Suprapubic skin (tissue), 4 donors: Measurements from ENCODE around the gene KLHL25. TPM values are rescaled to one million over a fixed set of nuclear protein-coding genes. Genes with fewer than 3 reads are reported as not detected.

ENCODE experiments used
- DNase-seq, 2 donors: peaks; one replicate each; pipeline ENCODE4 v3.0.0-alpha.2; 2019; ENCODE audit warnings: low spot score in 2 of 2
- H3K27ac ChIP-seq: fragments of 200-600 bp; sonication (generic); one replicate; pipeline ENCODE4 v1.5.1; 2019
- H3K27me3 ChIP-seq: fragments of 200-600 bp; sonication (generic); one replicate; pipeline ENCODE4 v1.5.1; 2019
- H3K36me3 ChIP-seq: fragments of 200-600 bp; sonication (generic); one replicate; pipeline ENCODE4 v1.5.1; 2019
- H3K4me1 ChIP-seq: fragments of 200-600 bp; sonication (generic); one replicate; pipeline ENCODE4 v1.5.1; 2019
- H3K4me3 ChIP-seq: fragments of 200-600 bp; sonication (generic); one replicate; pipeline ENCODE4 v1.5.1; 2019; ENCODE audit warnings: mild to moderate bottlenecking
- H3K9me3 ChIP-seq: fragments of 200-600 bp; sonication (generic); one replicate; pipeline ENCODE4 v1.5.1; 2019
- EP300 ChIP-seq: sonication (generic); formaldehyde crosslinking; IDR thresholded peaks from one replicate; pipeline ENCODE4 v1.6.1; 2017; ENCODE audit warnings: antibody characterized with exemption
- POLR2A ChIP-seq, 2 donors: fragments of 450-650 bp; IDR thresholded peaks; one replicate each; pipeline ENCODE4 v1.6.1; 2017; ENCODE audit warnings: antibody characterized with exemption in 2 of 2, mild to moderate bottlenecking in 2 of 2, moderate library complexity in 2 of 2
- POLR2AphosphoS5 ChIP-seq, 3 donors: sonication (generic); formaldehyde crosslinking; IDR thresholded peaks; one replicate each; pipeline ENCODE4 v1.6.1; 2017; ENCODE audit warnings: antibody characterized with exemption in 3 of 3
- WGBS: methylation state at CpG from one replicate; pipeline ENCODE4 v1.1.5; 2018; 5-methylcytosine and 5-hydroxymethylcytosine counted together
- total RNA-seq, 4 donors: library from RNA; depleted of rRNA; stranded (reverse); fragments of >200 nt; gene quantifications; one replicate each; pipeline ENCODE4 v1.1.0, GENCODE V29; 2016
- TF ChIP-seq, protein P1 (sequence below), 2 donors: fragments of 200-600 bp in 1 of 2; fragments of 450-650 bp in 1 of 2; sonication (generic) in 1 of 2; IDR thresholded peaks; one replicate each; pipeline ENCODE4 v1.5.1; 2016 to 2019; ENCODE audit warnings: antibody characterized with exemption in 2 of 2, mild to moderate bottlenecking in 1 of 2, moderate library complexity in 1 of 2

Gene KLHL25
- total RNA-seq, 4 donors from 2014 or later: 14.4 to 24.8 (median 18.5) TPM

DNA sequence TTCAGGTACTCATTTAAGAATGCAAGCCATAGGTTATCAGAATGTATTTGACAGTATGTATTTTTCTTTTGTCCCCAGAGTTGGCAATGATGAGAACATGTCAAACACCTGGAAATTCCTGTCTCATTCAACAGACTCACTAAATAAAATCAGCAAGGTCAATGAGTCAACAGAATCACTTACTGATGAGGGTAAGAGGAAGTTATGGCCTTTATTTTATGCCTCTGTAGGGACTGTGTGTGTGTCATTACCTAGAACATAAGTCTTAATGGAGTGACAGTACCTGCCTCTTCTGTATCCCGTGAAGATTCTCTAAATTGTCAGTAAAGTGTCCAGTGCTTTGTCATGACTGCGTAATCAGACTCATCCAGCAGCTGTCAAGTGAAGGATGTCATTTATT lies 77.5 kb downstream of the KLHL25 start:
- no peak overlapping the region for H3K4me3 ChIP-seq
- no peak overlapping the region for H3K27ac ChIP-seq
- H3K4me1 ChIP-seq: no peaks in the 10 kb centered on the region
- 89% methylated on average over 2 of the region's 2 CpGs for WGBS
- no peaks in the 10 kb centered on the region for H3K9me3 ChIP-seq
- DNase-seq: no peak
- H3K27me3 ChIP-seq: no peaks in the 10 kb centered on the region
- peaks cover 99% of the 10 kb centered on the region for H3K36me3 ChIP-seq
- TF ChIP-seq POLR2A (IDR thresholded peaks at IDR 0.05) (no peak), EP300 (no peak), POLR2AphosphoS5 (IDR thresholded peaks at IDR 0.05) (no peak)
- TF ChIP-seq, protein P1, sequence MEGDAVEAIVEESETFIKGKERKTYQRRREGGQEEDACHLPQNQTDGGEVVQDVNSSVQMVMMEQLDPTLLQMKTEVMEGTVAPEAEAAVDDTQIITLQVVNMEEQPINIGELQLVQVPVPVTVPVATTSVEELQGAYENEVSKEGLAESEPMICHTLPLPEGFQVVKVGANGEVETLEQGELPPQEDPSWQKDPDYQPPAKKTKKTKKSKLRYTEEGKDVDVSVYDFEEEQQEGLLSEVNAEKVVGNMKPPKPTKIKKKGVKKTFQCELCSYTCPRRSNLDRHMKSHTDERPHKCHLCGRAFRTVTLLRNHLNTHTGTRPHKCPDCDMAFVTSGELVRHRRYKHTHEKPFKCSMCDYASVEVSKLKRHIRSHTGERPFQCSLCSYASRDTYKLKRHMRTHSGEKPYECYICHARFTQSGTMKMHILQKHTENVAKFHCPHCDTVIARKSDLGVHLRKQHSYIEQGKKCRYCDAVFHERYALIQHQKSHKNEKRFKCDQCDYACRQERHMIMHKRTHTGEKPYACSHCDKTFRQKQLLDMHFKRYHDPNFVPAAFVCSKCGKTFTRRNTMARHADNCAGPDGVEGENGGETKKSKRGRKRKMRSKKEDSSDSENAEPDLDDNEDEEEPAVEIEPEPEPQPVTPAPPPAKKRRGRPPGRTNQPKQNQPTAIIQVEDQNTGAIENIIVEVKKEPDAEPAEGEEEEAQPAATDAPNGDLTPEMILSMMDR (IDR thresholded peaks at IDR 0.05): no peak

DNA sequence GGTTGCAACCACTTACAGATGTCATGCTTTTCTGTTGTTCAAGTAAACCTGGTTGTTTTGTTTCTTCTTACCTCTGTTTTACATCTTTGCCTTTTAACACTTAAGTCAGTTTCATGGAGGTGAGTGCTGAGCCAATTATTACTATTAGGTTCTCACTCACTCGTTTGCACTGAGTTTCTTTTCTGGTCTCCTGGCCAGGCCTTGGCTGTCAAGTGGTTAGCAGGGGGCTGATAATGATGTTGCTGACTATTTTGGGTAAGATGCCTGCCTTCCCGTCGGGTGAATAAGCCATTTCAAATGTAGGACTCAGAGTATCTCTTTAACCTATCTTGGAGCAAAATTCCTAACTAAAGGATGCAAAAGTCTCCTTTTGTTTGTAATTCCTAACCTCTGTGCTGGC lies 78.5 kb downstream of the KLHL25 start:
- WGBS: 79% methylated on average over 3 of the region's 3 CpGs

DNA sequence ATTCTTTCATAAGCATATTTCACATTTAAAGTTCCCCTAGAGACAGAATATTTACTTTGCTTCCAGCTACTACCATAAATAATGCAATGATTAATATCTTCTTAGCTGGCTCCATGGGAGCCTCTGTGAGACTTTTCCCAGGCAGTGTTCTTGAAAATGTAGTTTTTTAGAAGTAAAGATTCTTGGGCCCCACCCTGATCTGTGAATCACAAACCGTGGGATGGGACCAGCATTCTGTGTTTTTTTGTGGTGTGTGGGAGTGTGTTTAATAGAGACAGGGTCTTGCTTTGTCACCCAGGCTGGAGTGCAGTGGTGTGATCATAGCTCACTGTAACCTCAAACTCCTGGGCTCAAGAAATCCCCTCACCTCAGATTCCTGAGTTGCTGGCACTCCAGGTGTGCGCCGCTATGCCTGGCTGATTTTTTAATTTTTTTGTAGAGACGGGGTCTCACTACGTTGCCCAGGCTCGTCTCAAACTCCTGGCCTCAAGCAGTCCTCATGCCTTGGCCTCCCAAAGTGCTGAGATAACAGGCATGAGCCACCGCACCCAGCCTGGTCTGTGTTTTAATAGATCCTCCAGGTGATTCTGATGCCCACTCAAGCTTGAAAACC lies 83.0 kb downstream of the KLHL25 start:
- Histone ChIP-seq H3K27me3 (no peaks in the 10 kb centered on the region), H3K27ac (no peak overlapping the region), H3K9me3 (no peaks in the 10 kb centered on the region), H3K4me1 (peaks cover 23% of the 10 kb centered on the region), H3K36me3 (peaks cover 84% of the 10 kb centered on the region), H3K4me3 (no peak overlapping the region)
- WGBS: 86% methylated on average over 7 of the region's 7 CpGs
- no peak for DNase-seq
- TF ChIP-seq POLR2A (IDR thresholded peaks at IDR 0.05) (no peak), POLR2AphosphoS5 (IDR thresholded peaks at IDR 0.05) (no peak), EP300 (no peak)
- TF ChIP-seq, protein P1 (IDR thresholded peaks at IDR 0.05): no peak

More for the DNA sequence above, 78.5 kb downstream of the KLHL25 start:
- no peak overlapping the region for H3K4me3 ChIP-seq
- H3K27me3 ChIP-seq: no peaks in the 10 kb centered on the region
- H3K27ac ChIP-seq: no peak overlapping the region
- no peak for DNase-seq
- peaks cover 99% of the 10 kb centered on the region for H3K36me3 ChIP-seq
- H3K4me1 ChIP-seq: no peaks in the 10 kb centered on the region
- TF ChIP-seq POLR2AphosphoS5 (IDR thresholded peaks at IDR 0.05) (no peak), EP300 (no peak), POLR2A (IDR thresholded peaks at IDR 0.05) (no peak)
- TF ChIP-seq, protein P1 (IDR thresholded peaks at IDR 0.05): no peak
- H3K9me3 ChIP-seq: no peaks in the 10 kb centered on the region

DNA sequence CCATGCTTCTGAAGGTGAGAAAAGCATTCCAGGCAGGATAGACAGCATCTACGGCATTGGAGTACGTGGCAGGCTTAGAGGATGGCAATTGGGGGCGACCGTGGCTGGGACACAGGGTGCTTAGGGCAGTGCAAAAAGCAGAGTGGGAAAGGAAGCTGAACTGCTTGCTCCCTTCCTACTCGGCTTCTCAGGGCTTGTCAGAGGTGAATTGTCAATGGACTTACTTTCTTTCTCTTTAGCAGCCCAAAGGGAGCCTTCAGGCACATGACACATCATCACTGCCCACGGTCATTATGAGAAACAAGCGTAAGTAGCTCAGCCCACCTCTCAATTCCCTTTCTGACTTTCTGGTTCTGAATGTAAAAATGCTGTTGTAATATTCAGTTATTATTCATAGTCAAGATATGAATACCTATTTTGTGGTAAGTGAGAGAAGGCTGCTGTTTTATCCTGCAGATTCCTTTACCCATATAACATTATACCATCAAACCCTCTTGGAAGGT lies 84.3 kb downstream of the KLHL25 start:
- Histone ChIP-seq H3K27ac (no peak overlapping the region), H3K27me3 (no peaks in the 10 kb centered on the region), H3K4me3 (no peak overlapping the region), H3K36me3 (peaks cover 71% of the 10 kb centered on the region), H3K9me3 (no peaks in the 10 kb centered on the region), H3K4me1 (peaks cover 36% of the 10 kb centered on the region)
- TF ChIP-seq, protein P1 (IDR thresholded peaks at IDR 0.05): no peak
- TF ChIP-seq POLR2A (IDR thresholded peaks at IDR 0.05): no peak
- TF ChIP-seq POLR2AphosphoS5 (IDR thresholded peaks at IDR 0.05): no peak
- TF ChIP-seq EP300: no peak
- 89% methylated on average over 7 of the region's 7 CpGs for WGBS
- DNase-seq: no peak
